DMS 273 treated with DMSO at 0.1 percent for 48 hours (cell line): ENCODE measurements around the gene EIF5A2.
"Not testable (repeated sequence)": the region's sequence is repeated elsewhere in the genome, so short reads cannot be mapped to it uniquely, and the experiment has no call there.

Experiments used
- DNase-seq: peaks from one replicate; lab custom pipeline; 2025; lab: John Stamatoyannopoulos, UW

EIF5A2 gene

DNA sequence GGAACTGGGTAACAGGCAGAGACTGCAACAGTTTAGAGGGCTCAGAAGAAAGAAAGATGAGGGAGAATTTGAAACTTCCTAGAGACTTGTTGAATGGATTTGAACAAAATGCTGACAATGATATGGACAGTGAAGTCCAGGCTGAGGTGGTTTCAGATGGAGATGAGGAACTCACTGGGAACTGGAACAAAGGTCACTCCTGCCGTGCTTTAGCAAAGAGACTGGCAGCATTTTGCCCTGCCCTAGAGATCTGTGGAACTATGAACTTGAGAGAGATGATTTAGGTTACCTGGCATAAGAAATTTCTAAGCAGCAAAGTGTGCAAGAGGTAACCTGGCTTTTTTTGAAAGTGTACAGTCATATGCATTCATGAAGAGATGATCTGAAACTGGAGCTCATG is 11.7 kb downstream of the EIF5A2 start:
- DNase-seq, result no peak

DNA sequence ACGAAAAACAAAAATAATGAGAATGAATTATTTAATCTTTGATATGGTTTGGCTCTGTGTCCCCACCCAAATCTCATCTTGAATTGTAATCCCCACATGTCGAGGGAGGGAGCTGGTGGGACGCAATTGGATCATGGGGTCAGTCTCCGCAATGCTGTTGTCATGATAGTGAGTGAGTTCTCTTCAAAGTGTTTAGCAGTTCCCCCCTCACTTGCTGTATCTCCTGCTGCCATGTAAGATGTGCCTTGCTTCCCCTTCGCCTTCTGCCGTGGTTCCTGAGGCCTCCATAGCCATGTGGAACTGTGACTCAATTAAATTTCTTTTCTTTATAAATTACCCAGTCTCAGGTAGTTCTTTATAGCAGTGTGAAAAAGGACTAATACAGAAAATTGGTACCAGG is 12.1 kb downstream of the EIF5A2 start:
- not testable (repeated sequence) for DNase-seq

DNA sequence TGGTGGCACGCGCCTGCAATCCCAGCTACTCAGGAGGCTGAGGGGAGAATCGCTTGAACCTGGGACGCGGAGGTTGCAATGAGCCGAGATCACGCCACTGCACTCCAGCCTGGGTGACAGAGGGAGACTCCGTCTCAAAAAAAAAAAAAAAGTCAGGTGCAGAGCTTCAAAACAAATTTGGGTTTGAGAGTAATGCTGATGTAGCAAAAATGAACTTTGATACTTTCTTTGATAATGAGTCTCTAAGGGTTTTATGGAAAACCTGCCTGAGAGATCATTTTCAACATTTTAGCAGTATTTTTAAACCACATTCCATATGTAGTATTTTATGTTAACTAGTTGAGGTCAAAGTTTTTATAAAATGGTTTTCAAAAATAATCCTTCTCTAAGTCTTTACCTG is 14.5 kb downstream of the EIF5A2 start:
- DNase-seq, result no peak

- DNase-seq, result no peak
Observed at GRCh38 chr3:170889630-170890029, 18.8 kb downstream of the EIF5A2 start.

DNA sequence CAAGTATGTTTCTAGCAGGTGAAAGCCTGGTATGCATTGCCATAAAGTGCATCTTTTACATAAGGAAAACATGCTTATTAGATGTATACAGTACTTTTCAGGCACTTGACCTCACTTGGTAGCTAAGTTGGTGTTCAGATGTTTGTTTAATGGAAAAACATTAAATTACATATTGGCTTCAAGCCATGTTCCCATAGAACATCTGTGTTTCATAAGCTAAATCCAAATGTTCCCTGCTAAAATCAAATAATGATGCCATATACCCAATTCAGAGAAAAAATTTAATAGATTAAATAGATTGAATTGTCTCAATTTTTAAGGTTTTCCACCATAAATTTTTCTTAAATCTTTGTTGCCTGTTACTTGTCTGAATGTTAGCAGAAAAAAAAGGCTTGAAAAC is 19.3 kb downstream of the EIF5A2 start:
- DNase-seq, result no peak

DNA sequence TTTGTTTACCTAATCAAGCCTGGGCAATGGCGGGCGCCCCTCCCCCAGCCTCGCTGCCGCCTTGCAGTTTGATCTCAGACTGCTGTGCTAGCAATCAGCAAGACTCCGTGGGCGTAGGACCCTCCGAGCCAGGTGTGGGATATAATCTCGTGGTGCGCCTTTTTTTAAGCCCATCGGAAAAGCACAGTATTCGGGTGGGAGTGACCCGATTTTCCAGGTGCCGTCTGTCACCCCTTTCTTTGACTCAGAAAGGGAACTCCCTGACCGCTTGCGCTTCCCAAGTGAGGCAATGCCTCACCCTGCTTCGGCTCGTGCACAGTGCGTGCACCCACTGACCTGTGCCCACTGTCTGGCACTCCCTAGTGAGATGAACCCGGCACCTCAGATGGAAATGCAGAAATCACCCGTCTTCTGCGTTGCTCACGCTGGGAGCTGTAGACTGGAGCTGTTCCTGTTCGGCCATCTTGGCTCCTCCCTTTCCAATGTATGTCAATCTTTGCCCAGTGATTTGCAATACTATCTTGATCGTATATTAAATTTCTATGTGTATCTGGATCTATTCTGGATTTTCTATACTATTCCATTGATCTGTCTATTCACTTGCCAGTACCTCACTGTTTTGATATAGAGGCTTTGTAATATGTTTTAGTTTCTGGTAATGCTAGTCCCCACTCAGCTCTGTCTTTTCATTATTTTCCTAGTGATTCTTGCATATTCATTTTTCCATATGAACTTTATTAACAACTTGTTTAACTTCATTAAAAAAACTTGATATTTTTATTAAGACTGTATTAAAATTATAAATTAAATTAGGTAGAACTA is 24.1 kb downstream of the EIF5A2 start:
- DNase-seq, result not testable (repeated sequence)

- not testable (repeated sequence) for DNase-seq
Observed at GRCh38 chr3:170878688-170879087, 29.7 kb downstream of the EIF5A2 start.

DNA sequence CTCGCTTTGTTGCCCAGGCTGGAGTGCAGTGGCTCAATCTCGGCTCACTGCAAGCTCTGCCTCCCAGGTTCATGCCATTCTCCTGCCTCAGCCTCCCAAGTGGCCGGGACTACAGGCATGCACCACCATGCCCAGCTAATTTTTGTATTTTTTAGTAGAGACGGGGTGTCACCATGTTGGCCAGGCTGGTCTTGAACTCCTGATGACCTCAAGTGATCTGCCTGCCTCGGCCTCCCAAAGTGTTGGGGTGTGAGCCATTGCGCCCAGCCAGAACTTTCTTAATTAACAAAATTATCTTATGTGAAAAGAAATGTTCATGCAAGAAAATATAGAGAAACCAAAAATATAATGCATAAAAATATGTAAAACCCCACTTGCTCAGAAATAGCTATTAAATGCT is 31.1 kb downstream of the EIF5A2 start:
- DNase-seq, result not testable (repeated sequence)

- no peak for DNase-seq
Observed at GRCh38 chr3:170876537-170876936, 31.9 kb downstream of the EIF5A2 start.

- no peak for DNase-seq
Observed at GRCh38 chr3:170869645-170870593, 38.5 kb downstream of the EIF5A2 start, which contains the start of gene RPL22L1. RPL22L1 (minus strand) TSS chr3:170870195; CDS start chr3:170870167, 28 bp downstream.

DNA sequence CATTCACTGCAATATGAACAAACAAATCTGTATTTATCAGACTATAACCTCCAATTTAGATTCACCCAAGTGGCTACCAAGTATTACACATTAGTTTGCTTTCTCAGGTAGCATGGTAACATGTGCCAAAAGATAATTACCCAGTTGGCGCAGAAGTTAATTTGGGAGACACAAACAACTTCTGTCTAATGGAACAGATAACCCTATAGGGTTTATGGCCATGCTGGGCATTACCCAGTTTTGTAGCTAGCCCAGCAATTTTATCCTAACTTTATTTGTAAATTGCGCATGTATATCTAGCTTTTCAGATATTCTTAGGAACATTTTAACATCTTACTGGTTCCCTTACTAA is 39.2 kb downstream of the EIF5A2 start:
- DNase-seq, result no peak

DNA sequence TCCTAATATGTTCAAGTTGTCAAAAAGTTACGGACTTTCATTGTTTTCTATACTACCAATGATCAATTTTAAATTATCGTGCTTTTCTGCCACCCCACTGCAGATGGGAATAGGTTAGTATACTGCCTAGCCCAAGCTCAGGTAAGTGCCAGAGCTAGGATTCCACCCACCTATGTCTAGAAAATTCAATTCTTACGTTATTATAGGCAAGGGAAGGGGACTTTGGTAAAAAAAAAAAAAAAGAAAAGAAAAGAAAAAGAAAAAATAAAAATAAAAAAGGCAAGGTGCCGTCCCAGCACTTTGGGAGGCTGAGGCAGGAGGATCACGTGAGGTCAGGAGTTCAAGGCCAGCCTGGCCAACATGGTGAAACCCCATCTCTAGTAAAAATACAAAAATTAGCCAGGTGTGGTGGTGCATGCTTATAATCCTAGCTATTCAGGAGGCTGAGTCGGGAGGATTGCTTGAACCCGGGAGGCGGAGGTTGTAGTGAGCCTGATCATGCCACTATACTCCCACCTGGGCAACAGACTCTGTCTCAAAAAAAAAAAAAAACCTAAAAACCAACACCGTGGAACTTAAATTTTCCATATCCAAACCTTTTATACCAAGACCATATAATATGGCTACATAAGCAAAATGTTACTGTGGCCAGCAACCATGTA is 39.7 kb downstream of the EIF5A2 start:
- DNase-seq, result no peak

GRCh38 chr3:170867143-170867937 is 41.1 kb downstream of the EIF5A2 start:
- no peak for DNase-seq

DNA sequence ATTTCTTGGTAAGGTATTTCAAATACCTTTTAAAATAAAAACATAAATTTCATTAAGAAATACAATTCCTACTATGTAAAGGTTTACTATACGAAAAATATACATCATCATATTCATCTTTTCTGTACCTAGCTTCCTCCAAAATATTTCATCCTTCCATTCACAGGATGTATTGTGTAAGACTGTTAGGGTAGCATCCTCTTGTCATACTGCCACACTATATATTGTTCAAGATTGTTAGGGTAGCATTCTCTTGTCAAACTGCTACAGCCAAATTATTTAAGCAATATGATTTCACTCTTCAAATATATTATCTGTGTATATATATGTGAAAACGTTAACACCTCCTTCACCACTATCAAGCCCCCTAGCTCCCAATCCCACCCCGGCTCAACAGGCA is 41.9 kb downstream of the EIF5A2 start:
- DNase-seq, result no peak

GRCh38 chr3:170865209-170866094 is 43.0 kb downstream of the EIF5A2 start:
- DNase-seq, result no peak

DNA sequence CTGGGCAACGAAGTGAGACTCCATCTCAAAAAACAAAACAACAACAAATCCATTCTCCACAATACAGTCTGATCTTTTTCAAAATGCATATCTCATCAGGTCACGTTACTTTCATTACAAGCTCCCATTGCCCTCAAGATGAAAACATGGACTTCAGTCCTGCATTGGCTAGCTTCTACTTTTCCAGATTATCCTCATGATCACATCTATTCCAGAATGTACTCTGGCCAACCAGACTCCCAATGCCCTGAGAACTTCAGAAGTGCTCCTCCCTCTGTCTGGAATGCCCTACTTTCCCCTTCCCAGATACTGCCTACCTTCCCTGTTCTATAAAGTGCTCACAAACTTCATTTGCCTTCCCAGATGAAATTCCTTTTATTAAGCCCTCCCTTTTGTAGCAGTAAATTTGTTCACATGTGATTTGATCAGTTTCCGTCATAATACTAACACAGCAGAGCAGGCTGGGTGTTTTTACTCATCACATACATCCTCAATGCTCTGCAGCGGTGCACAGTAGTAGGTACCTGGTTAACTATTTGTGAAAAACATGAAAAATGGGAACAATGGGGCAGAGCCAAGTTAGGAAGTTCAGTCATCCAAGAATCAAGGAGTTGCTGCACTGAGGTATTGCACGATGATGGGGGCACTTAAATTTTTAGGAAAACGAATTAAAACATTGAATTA is 43.8 kb downstream of the EIF5A2 start:
- no peak for DNase-seq

GRCh38 chr3:170863816-170864215 is 44.6 kb downstream of the EIF5A2 start:
- no peak for DNase-seq

DNA sequence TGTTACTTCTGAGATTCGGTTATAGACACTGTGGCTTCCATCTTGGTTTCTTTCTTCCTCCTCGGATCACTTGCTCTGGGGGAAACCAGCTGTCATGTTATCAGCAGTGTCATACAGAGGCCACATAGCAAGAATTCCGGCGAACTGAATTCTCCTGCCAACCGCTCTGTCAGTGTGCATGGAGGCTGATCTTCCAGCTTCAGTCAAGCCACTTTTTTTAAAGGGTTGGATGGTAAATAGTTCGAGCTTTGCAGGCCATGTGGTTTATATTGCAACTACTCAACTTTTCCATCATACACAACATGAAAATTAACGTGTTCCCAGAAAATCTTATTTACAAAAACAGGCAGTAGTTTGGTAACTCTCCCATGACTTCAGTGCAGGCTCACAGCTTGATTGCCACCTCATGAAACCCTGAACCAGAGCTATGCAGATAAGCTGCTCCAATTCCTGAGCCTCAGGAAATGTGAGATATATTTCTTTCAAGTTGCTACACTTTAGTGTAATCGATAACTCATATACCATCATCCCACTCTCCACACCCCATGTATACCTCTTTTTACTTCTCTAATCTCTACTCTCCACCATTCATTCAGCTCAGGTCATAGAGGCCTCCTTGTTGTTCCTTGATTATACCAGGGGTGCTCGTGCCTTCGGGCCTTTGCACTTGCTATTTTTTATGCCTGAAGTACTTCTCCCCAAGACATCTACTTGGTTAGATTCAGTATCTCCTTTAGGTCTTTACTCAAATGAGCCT is 45.6 kb downstream of the EIF5A2 start:
- no peak for DNase-seq

- DNase-seq, result no peak
Observed at GRCh38 chr3:170858599-170858998, 49.8 kb downstream of the EIF5A2 start.
